ENCODE measurements around the gene CREB3L2.

Gene CREB3L2

DNA sequence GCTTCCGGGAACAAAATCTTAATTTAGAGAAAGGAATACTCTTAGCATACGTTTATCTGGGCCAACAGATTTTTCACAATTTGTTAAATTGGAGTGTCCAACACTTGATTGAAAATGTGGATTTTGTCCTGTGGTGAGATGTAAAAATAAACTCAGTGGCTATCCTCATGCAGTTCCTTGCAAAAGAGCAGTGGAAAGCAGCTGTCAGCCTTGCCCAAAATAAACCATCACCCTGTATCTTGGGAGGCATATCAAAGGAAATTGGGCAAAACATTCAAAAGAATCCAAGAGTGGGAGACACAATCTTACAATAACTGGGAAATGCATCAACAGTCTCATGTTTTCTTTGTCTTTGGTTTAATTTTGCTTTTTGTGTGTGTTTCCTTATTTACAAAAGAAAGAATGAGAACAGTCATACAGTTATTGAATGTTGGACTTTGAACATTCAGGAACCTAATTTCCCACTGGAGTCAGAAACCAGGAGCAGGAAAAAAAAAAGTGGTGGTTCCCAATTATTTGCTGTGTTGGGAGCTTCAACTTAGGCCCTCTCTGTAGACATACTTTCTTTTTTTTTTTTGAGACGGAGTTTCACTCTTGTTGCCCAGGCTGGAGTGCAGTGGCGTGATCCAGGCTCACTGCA is 110.8 kb downstream of the CREB3L2 start:
- DNase-seq: no peak

DNA sequence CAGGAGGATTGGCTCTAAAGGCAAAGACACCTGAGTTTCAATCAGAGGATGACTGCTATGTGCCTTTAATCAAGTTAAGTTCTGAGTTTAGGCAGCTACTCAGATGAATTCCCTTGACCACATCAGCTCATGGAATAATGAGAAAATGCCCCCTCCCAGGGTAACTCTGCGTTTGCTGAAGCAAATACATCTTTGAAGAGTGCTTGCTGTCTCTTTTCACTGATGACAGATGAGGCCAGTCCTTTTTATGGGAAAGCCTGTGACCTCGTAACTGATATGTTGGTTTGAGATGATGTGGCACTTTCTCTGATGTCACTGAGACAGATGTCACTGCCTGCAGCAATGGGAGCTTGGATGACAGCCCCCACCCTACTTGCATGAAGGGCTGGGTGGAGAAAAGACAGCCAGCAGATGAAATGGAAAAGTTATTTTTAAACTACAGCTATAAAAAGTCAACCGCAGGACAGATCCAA is 111.4 kb downstream of the CREB3L2 start:
- DNase-seq: no peak

DNA sequence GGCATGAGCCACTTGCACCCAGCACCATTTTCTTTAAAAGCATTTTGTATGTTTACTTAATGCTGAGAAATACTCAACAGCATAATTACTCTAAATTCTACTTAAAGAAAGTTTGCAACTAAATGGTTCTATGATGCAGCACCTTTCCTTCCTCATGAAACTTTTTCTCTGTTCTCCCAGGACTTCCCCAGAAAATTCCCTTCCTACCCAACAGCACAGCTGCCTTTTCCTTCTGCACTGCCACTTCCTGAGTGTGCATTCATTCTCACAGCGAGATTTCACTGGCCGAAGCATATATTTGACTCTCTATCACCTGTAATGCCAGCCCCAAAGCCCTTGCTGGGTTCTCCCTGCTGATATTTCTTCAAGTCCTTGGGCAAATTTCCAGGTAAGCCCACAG is 113.6 kb downstream of the CREB3L2 start:
- DNase-seq: no peak

DNA sequence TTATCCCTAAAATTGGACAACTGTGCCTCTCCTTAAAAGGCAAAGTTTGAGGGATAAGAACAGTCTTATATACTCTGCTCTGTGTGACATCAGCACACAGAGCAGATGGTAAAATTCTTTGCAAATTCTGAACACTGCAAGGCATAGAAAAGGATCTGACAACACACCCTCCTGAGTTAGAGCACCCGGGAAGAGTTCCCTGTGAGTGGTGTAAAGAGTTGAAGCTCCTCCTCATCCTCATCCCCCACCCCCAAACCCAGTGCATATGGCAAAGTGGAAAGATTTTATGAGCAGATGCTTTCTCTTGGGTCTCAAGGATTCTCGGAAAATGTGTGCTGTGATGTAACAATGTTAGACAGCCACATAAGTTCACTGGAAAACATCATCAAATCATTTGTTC is 115.1 kb downstream of the CREB3L2 start:
- DNase-seq: no peak

DNA sequence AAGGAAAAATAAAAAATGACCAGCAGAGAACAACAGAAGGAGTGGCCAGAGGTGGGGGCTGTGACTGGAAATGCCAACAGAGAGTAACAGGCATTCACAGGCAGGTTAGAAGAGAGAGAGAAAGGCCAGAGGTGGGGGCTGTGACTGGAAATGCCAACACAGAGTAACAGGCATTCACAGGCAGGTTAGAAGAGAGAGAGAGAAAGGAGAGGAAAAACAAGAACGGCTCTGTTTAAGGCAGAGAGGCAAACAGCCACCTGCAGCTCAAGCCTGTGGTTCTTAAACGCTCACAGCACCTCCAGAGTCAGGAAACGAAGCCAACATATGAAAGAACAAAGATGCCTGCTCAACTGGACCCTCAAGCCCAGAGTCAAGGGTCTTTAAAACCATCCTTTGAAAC is 115.6 kb downstream of the CREB3L2 start:
- no peak for DNase-seq

DNA sequence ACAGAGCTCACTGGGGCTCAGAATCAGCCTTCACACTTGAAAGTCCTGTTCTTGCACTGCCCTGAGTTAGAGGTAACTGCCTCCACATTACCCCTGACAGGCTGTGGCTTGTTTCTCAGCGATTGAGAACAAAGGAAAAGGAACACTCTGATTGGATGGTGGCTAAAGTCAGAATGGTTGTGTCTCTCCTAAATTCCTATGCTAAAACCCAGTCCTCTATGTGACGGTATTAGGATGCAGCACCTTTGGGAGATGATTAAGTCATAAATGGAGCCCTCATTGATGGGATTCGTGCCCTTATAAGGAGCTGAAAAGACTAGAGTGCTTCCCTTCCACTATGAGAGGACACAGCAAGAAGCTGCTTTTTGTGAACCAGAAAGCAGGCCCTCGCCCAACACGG is 116.2 kb downstream of the CREB3L2 start:
- no peak for DNase-seq

DNA sequence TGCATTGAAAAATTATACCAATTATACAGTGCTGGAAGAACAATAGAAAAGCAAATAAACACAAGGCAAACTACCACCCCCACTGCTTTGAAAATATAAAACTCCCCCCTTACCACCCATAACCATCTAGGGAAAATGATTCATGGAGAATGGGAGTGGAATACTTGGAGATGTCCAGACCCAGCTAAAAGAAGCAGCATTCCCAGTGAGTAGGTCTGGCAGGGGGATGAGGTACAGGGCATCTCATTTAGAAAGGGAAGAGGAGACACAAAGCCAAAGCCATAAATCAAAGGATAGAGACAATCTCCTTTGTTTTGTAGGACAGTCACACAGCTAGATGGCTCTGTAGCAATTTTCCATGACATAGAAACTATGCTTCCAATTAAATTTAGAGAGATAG is 119.1 kb downstream of the CREB3L2 start:
- DNase-seq: no peak

DNA sequence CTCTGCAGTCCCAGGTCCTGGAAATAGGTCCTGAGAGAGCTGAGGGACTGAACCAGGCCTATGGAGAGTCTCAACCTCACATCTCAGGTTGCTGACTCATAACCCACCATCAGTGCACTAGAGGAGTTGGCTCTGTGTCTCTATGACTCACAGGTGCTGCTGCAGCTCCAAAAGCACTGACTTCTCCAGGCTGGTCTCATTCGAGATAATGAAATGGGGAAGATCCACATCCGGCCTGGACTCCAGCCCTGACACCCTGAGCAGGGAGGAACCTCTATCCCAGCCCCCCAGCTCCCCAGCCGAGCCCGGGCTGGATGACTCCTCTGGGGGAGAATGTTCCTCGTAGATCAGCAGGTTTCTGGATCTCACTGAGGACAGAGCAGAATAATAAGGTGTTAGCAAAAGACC is 119.6 kb downstream of the CREB3L2 start:
- no peak for DNase-seq

DNA sequence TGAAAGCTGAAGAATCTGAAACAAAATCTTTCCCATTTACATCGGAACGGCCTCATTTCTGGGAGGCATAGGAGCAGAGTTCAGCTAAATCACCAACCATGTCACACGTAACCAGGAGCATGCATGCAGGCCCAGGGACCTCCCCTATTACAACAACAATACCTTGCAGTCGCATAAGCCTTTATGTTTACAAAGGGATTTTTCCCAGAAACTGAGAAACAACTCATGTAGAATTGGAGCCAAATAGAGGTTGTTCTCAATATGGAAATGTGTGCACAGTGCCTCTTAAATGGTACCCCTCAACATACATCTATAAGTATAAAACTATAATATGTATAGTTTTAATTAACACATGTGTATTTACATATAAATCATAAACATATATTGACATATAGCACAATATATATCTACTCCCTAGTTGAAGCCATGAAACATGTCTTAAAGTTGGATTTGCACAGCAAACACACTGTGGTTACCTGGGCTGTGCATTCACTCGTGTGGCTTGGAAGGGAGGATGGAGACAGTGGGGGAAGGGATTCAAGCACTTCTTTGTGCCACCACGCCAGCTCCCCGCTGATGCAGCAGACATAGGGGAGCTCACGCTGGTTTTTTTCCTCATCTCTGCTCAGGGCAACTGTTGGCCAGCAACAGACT is 120.2 kb downstream of the CREB3L2 start:
- DNase-seq: no peak

DNA sequence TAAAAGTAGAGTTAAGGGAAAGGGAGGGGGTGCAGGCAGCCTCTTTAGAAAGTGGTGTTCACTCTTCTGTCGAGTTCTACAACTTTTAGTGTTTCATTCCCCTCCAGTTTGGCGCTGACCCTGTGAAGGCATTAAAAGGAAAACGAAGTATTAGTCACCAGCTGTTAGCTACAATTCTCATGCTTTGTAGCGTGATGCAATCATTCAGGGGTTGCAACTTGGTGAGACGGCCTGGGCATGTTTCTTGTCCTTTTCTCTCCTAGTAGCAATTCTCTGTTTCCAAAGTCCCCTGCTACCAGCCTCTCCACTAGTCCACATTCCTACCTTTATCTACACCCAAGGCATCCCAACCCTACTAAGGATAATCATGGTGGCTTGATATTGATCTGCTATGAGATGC is 121.5 kb downstream of the CREB3L2 start:
- no peak for DNase-seq

DNA sequence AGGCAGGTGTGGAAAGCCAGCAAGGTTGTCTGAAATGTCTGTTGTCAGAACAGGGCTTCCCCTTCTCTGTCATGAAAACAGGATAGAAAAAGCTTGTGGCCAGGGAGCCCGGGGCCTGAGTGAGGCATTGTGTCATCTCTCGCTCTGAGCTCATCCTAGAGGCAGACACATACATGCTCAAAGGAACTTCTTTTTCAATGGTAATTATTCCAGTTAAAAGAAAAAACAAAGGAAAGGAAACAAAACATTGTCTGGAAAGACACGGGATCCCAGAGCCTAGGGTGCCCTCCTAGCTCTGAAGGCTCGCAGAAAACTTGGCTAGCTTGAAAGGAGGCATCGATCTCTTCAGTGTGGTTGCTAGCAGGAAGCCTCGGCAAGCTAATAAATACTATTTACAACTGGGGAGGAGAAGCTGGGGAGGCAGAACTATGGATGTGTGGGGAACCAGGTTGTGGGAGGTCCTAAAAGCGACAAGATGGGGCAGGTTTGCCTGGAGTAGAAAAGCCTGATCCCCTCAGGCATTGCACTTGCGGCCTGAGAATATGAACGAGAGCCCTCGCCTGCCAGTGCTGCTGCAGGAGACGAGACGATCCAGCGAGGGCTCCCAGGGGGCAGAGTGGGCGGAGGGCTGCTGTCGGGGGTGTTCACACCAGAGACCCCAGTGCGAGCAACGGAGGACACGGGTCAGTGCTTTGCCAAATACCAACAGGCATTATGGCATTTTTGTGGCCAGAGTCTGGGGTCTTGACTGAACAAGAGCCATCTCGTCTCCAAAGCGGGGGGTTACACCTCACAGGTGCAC is 122.3 kb downstream of the CREB3L2 start:
- no peak for DNase-seq

DNA sequence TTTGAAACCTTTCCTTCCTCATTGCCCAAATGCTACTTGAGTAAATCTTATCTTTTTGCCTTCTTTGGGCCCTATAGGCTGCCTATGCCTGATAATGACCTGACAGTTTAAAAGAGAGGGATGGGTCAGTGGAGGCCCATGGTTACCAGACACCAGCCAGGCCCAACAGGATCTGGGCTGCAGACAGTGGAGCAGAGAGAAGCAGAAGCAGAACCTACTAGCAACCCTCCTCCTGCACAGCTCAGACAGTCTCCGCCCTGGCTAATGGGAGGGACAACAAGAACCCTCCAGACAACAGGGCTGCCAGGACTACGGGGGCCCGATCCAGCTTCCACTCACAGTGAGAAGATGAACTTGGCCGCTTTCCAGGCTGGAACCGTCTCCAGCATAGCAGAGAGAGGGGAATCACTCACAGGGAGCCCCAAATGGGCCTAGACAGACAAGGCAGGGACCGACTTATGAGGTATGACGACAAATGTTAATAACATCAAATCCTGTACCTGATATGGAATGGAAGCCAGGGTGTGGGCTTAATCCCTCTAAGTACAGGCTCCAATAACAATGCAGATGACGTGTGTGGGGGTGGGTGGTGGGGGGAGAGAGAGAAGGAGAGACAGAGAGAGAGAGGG is 123.4 kb downstream of the CREB3L2 start:
- no peak for DNase-seq

DNA sequence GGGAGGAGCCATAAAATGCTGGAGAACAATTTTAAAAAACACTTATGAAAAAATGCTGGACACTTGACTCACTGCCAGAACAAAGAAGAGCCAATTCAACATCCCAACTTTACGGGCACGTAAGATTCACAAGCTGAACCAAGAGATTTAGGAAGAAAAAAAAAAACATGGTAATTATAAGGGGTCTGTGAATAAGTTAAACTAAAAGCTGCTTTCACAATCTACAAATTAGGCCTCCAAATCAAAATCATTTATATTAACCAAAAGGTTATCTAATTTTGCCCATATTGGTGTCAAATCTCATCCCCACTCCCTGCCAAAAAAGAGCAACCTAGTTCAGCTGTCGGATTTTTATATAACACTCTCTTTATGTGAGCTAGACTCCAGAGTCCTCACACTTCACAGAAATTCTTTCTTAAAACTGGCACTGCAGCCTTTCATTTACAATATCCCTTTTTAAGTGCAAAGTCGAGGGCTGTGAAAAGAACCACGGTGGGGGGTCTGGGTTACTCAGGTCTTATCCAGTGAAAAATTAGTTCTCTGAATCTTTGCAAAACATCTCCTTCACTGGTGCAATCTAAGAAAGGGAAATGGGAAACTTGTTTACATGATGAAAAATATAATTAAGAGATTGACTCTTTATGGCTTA is 124.7 kb downstream of the CREB3L2 start:
- DNase-seq: no peak

DNA sequence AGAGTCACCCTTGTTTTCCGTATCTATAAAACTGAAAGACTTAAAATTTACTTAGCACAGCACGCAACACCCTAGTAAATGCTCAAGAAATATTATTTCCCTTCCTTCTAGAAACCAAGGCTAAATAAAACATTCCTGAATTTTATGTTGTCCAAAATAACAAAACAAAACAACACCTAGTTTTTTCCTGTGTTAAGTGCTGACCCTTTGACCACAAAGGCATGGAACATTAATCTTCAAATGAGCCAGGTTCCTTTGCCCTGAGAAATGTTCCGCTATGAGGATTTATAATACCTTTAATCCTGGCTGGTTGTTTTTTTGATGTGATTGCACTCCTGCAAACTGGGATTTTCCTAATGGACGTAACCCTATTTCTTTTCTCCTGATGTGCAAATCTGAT is 126.1 kb downstream of the CREB3L2 start:
- no peak for DNase-seq

DNA sequence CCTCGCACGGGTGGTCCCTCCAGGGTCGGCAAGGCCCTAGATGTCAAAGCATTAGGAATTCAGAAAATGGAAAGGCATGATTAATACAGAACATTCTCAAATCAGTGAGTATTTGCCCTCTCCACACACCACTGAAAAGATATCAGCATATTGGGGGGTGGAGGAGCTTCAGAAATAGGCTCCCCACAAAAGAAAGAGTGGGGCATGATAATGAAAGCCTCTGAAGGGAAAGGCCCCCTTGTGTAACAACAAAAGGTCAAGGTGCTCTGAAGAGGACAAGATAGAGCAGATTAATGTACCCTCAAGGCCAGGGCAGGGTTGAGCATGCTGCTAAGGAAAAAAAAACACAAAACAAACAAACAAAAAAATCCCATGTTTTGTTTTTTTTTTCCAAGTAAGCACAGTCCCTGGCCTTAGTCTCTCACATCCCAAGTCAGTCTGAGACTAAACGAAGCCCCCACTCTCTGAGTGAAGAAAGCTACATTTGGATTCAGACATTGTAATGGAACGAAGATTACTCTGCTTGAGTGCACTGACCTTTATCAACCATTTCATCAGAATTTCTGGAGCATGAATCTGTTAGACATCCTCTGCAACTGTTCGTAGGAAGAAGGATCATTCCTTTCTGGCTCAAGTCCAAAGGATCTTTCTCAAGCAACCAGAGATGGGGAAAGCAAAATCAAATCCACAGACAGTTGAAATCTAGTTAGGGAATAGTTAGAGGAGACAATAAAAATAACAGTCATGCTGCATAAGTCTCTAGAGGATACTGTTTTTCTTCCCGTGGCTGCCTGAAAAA is 127.7 kb downstream of the CREB3L2 start:
- DNase-seq: no peak

DNA sequence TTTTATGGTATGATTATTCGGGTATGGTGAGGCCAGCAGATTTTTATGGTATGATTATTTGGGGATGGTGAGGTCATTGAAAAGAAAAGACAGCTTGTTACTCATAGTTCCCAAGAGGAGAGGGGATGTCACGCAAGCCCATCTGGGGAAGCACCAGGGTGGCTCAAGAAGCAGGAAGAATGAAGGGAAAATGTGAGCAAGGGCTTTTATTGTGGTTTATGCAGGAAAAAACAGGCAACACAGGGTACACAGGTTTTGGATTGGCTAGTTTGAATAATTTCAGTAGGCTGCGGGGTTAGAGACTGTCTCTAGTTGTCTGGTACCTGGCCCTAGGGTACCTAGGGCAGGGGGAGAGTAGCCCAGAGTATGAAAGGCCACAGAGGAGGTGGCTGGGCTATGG is 128.4 kb downstream of the CREB3L2 start:
- no peak for DNase-seq

DNA sequence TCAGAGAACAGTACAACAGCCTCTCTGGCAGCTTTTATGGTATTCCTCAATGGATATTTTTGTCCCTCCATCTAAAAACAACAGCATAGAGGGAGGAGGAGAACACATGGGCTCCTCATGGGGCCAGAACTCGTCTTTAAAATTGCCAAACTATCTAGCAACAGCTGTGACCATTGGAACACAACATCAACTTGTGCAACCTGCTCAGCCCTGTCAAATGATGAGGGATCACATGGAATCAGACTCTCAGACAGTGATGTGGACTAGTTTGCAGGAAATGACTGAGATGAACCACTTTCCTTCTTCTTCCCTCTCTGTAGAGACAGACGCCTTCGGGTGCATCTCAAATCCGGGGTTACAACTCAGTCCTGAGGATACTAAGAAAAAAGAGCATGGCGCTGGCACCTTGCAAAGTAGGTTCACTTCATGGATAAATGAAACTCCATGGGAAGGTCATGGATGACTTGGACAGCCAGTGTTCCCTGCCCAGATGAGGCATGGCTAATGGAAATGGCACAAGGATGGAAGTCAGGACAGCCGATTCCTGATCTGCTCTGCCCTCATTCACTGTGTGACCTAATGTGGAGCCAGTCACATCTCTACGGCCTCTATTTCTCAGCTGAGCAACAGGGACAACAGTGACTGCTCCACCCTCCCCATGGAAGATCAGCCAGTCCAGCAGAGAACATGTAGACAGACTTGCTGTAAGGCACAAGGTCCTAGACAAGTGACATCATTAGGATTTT is 130.5 kb downstream of the CREB3L2 start:
- no peak for DNase-seq

DNA sequence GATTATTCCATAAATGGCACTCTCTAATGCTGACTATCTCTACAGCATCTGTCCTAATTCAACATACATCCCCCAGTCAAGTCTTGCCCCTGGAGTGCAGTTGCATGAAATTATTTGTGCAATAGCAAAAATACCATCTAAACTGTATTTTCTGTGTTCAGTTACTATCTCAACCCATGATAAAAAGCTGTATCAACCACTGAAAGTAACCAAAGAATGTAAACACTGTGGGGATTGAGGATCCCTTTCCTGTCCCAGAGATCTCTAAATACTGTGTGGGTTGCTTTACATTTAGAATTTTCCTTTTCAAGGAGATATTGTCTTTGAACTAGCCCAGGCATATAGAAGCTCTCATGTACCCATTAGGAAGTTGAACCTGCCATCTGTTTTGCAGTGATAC is 131.2 kb downstream of the CREB3L2 start:
- no peak for DNase-seq

DNA sequence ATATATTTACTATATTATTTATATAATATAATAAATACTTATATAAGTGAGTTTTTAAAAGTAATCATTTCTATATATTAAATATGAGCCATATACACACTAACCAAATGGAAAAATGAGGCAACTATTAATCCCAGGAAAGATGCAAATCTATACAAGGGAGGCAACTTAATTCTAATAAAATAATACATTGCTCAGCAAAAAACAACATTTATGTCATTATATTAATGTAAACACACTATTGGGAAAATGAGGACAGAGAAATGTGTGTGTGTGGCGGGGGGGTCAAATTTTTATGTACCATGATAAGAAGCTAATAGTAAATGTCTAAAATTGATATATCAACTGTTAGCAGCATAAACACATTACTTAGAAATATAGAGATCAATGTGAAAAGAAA is 131.8 kb downstream of the CREB3L2 start:
- no peak for DNase-seq

DNA sequence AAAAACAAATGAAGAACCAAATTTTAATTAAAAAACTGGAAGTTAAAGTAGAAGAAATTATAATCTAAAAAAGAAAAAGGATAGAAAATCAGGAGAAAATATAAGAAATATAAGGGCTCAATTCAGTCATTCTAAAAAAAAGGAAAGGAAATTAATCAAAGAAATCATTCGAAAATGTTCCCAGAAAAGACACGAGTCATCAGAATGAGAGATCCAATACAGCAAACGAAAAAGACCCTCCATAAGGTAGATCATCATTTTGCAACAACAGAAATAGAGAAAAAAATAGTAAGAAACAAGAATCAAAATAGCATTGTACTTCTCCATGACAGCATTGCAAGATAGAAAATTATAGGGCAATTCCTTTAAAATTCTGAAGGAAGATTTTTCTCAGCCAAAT is 132.6 kb downstream of the CREB3L2 start:
- no peak for DNase-seq

DNA sequence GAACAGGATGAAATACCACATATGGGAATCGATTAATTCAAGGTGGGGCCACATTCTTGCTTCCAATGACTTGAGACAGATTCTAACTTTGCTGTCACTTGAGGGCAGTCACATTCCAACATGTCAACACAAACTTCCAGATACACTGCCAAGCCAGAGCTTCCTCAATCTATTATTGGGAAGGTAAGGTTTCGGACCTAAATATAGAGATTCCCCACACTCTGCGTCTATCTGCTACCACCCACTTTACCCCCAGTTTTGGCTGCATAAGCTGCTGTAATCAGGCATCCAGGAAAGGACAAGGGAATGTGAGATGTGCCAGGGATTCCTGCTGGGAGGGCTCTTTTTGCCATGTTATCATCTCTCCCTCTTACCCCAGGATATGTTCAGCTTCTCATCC is 134.6 kb downstream of the CREB3L2 start:
- no peak for DNase-seq

DNA sequence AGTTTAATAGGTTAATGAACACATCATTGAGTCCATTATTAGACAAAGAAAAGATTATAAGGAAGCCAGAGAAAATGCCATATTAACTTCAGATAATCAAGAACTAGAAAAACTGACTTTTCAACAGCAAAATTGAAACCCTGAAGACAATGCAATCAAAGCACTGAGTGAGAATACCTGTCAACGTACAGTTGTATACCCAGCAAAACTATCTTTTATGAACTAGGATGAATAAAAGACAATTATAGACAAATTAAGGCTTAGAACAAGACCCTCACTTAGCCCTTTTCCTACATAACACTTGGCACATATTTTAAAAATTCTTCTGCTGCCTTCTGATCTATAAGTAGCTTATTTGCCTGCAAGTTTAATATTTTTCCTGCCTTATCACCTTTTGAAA is 136.1 kb downstream of the CREB3L2 start:
- no peak for DNase-seq
